ENCODE data around the gene ARL6IP1.
"Not testable (repeated sequence)": the region's sequence is repeated elsewhere in the genome, so short reads cannot be mapped to it uniquely, and the experiment has no call there.

ARL6IP1 gene

GRCh38 chr16:18797746-18798145 lies 3.6 kb downstream of the ARL6IP1 start:
- DNase-seq = no peak

- DNase-seq = no peak
These were observed 5.0 kb downstream of the ARL6IP1 start for GRCh38 chr16:18796377-18796776.

- no peak for DNase-seq
These were observed 8.4 kb downstream of the ARL6IP1 start for GRCh38 chr16:18792836-18793433.

GRCh38 chr16:18789850-18790706 lies 11.3 kb downstream of the ARL6IP1 start, which contains the start of gene RPS15A:
TSS of gene RPS15A (minus strand) at chr16:18790334. CDS start at chr16:18789113, 1,221 bp downstream.
- peak; percentile 99 for DNase-seq

GRCh38 chr16:18789515-18789849 lies 11.9 kb downstream of the ARL6IP1 start:
- no peak for DNase-seq

GRCh38 chr16:18788828-18789514 lies 12.4 kb downstream of the ARL6IP1 start:
- DNase-seq = peak; percentile 29

GRCh38 chr16:18784917-18785623 lies 16.3 kb downstream of the ARL6IP1 start:
- no peak for DNase-seq

- DNase-seq = no peak
These were observed 17.7 kb downstream of the ARL6IP1 start for GRCh38 chr16:18783430-18784341.

GRCh38 chr16:18782697-18783429 lies 18.5 kb downstream of the ARL6IP1 start:
- no peak for DNase-seq

- not testable (repeated sequence) for DNase-seq
These were observed 20.1 kb downstream of the ARL6IP1 start for GRCh38 chr16:18781232-18781631.

- not testable (repeated sequence) for DNase-seq
These were observed 20.8 kb downstream of the ARL6IP1 start for GRCh38 chr16:18780460-18781026.

- DNase-seq = not testable (repeated sequence)
These were observed 23.7 kb downstream of the ARL6IP1 start for GRCh38 chr16:18777664-18778063.

- not testable (repeated sequence) for DNase-seq
These were observed 25.0 kb downstream of the ARL6IP1 start for GRCh38 chr16:18776334-18776733.

GRCh38 chr16:18774651-18775050 lies 26.7 kb downstream of the ARL6IP1 start:
- DNase-seq = peak; percentile 52

GRCh38 chr16:18772171-18772570 lies 29.2 kb downstream of the ARL6IP1 start:
- DNase-seq = not testable (repeated sequence)

- not testable (repeated sequence) for DNase-seq
These were observed 30.9 kb downstream of the ARL6IP1 start for GRCh38 chr16:18770336-18770962.

GRCh38 chr16:18767217-18767616 lies 34.1 kb downstream of the ARL6IP1 start:
- not testable (repeated sequence) for DNase-seq

GRCh38 chr16:18762713-18763112 lies 38.6 kb downstream of the ARL6IP1 start:
- DNase-seq = not testable (repeated sequence)

GRCh38 chr16:18759598-18760520 lies 41.5 kb downstream of the ARL6IP1 start:
- DNase-seq = peak; percentile 33

Data from hematopoietic multipotent progenitor cell treated with erythropoietin and hydrocortisone succinate and interleukin-3 and kit ligand, for 6 days (in vitro differentiated cells).